ENCODE results near the gene ETFB.

DNA sequence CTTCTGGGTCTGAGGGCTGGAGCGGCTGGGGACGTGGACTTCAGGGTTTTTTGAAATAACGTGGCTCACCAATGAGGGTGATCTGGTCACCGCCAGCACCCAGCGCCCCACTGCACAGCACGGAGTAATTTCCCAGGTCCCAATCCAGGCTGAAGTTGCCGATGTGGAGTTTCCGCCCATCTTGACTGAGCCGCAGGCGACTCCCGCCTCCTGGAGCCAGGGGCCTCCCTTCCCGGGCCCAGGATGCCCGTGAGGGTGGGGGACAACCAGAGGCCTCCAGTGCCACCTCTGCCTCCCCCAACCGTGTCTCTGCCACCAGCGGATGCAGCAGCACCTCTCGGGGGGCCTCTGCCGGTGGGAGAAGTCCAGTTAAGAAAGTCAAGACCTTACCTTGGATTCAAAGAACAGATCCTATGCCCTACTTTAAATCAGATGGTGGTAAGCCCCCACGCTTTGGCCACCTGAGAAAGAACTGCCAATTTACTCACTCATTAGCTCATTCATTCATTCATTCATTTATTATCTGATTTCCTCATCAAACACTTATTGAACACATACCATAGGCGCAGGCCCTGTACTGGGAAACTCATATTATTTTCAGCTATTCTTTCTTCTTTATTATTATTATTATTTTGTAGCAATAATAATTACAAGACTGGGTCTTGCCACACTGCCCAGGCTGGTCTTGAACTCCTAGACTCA lies 28.2 kb downstream of the ETFB start:
- TF ChIP-seq, protein P1, sequence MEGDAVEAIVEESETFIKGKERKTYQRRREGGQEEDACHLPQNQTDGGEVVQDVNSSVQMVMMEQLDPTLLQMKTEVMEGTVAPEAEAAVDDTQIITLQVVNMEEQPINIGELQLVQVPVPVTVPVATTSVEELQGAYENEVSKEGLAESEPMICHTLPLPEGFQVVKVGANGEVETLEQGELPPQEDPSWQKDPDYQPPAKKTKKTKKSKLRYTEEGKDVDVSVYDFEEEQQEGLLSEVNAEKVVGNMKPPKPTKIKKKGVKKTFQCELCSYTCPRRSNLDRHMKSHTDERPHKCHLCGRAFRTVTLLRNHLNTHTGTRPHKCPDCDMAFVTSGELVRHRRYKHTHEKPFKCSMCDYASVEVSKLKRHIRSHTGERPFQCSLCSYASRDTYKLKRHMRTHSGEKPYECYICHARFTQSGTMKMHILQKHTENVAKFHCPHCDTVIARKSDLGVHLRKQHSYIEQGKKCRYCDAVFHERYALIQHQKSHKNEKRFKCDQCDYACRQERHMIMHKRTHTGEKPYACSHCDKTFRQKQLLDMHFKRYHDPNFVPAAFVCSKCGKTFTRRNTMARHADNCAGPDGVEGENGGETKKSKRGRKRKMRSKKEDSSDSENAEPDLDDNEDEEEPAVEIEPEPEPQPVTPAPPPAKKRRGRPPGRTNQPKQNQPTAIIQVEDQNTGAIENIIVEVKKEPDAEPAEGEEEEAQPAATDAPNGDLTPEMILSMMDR (IDR thresholded peaks at IDR 0.05; ENCODE audit: insufficient read depth, low read length): no peak
- TF ChIP-seq GABPA (IDR thresholded peaks at IDR 0.05; ENCODE audit: low read depth): no peak
- TF ChIP-seq, protein P2, sequence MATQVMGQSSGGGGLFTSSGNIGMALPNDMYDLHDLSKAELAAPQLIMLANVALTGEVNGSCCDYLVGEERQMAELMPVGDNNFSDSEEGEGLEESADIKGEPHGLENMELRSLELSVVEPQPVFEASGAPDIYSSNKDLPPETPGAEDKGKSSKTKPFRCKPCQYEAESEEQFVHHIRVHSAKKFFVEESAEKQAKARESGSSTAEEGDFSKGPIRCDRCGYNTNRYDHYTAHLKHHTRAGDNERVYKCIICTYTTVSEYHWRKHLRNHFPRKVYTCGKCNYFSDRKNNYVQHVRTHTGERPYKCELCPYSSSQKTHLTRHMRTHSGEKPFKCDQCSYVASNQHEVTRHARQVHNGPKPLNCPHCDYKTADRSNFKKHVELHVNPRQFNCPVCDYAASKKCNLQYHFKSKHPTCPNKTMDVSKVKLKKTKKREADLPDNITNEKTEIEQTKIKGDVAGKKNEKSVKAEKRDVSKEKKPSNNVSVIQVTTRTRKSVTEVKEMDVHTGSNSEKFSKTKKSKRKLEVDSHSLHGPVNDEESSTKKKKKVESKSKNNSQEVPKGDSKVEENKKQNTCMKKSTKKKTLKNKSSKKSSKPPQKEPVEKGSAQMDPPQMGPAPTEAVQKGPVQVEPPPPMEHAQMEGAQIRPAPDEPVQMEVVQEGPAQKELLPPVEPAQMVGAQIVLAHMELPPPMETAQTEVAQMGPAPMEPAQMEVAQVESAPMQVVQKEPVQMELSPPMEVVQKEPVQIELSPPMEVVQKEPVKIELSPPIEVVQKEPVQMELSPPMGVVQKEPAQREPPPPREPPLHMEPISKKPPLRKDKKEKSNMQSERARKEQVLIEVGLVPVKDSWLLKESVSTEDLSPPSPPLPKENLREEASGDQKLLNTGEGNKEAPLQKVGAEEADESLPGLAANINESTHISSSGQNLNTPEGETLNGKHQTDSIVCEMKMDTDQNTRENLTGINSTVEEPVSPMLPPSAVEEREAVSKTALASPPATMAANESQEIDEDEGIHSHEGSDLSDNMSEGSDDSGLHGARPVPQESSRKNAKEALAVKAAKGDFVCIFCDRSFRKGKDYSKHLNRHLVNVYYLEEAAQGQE (IDR thresholded peaks at IDR 0.05; ENCODE audit: insufficient replicate concordance, low read depth): no peak
